GM23248 (cell line): ENCODE data around the gene TMEM203.

Experiments
- EZH2 ChIP-seq: fragments of 200-600 bp; sonication (generic); IDR thresholded peaks from 2 replicates; pipeline ENCODE4 v1.6.1; 2018; ENCODE audit warnings: antibody characterized with exemption, mild to moderate bottlenecking; ENCODE audit not compliant: insufficient read depth, poor library complexity, severe bottlenecking
- EZH2phosphoT487 ChIP-seq: fragments of 200-600 bp; sonication (generic); IDR thresholded peaks from 2 replicates; pipeline ENCODE4 v1.6.1; 2018; ENCODE audit warnings: antibody characterized with exemption, moderate library complexity, mild to moderate bottlenecking, low read depth; ENCODE audit not compliant: insufficient read depth

GRCh38 chr9:137247916-137248175 lies 42.4 kb upstream of the TMEM203 start:
- no peak for TF ChIP-seq EZH2phosphoT487
- TF ChIP-seq EZH2: no peak
